ENCODE data around the gene EXPH5.

- TF ChIP-seq, protein P1, sequence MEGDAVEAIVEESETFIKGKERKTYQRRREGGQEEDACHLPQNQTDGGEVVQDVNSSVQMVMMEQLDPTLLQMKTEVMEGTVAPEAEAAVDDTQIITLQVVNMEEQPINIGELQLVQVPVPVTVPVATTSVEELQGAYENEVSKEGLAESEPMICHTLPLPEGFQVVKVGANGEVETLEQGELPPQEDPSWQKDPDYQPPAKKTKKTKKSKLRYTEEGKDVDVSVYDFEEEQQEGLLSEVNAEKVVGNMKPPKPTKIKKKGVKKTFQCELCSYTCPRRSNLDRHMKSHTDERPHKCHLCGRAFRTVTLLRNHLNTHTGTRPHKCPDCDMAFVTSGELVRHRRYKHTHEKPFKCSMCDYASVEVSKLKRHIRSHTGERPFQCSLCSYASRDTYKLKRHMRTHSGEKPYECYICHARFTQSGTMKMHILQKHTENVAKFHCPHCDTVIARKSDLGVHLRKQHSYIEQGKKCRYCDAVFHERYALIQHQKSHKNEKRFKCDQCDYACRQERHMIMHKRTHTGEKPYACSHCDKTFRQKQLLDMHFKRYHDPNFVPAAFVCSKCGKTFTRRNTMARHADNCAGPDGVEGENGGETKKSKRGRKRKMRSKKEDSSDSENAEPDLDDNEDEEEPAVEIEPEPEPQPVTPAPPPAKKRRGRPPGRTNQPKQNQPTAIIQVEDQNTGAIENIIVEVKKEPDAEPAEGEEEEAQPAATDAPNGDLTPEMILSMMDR (IDR thresholded peaks at IDR 0.05), result no peak
- no peak for TF ChIP-seq POLR2A (IDR thresholded peaks at IDR 0.05)
- TF ChIP-seq POLR2AphosphoS5 (IDR thresholded peaks at IDR 0.05), result no peak
Measured at GRCh38 chr11:108589136-108589535, 4.4 kb downstream of the EXPH5 start.

Data from sigmoid colon (tissue), 4 donors.